Posterior cingulate gyrus (tissue), 11 donors: ENCODE measurements around the gene BMP2K.
"Not testable (repeated sequence)": the region's sequence is repeated elsewhere in the genome, so short reads cannot be mapped to it uniquely, and the experiment has no call there.

Experiments used
- DNase-seq, 10 donors: peaks; one replicate each; pipeline versions ENCODE4 v3.0.0 to v3.0.0-alpha.2; 2020 to 2021; ENCODE audit warnings: mixed read lengths in 3 of 10
- intact Hi-C: fragments of 100-400 bp; cut with DNase I; formaldehyde crosslinking; loops from one replicate; pipeline ENCODE4 v1.15.1; 2023

The BMP2K gene

GRCh38 chr4:78787392-78788006 is 11.3 kb downstream of the BMP2K start:
- DNase-seq, result no peak

GRCh38 chr4:78788007-78788889 is 12.1 kb downstream of the BMP2K start:
- no peak for DNase-seq
- intact Hi-C loops, result no loop called here

More at GRCh38 chr4:78787392-78788006, 11.3 kb downstream of the BMP2K start:
- intact Hi-C loops, result no loop called here

- intact Hi-C loops, DNase-seq: not testable (repeated sequence)
These were observed 19.7 kb downstream of the BMP2K start for GRCh38 chr4:78795594-78796416.

GRCh38 chr4:78796526-78796925 is 20.4 kb downstream of the BMP2K start:
- intact Hi-C loops, result no loop called here
- DNase-seq, result no peak

- intact Hi-C loops, result no loop called here
- no peak for DNase-seq
These were observed 21.7 kb downstream of the BMP2K start for GRCh38 chr4:78797777-78798284.

- no peak for DNase-seq
- intact Hi-C loops, result no loop called here
These were observed 23.7 kb downstream of the BMP2K start for GRCh38 chr4:78799551-78800495.

- intact Hi-C loops, result no loop called here
- DNase-seq, result no peak
These were observed 24.8 kb downstream of the BMP2K start for GRCh38 chr4:78800965-78801364.

GRCh38 chr4:78803983-78804382 is 27.8 kb downstream of the BMP2K start:
- no peak for DNase-seq
- intact Hi-C loops, result no loop called here

- intact Hi-C loops, result no loop called here
These were observed 30.9 kb downstream of the BMP2K start for GRCh38 chr4:78806943-78807460.

GRCh38 chr4:78809295-78809694 is 33.1 kb downstream of the BMP2K start:
- no peak for DNase-seq

More at GRCh38 chr4:78806943-78807460, 30.9 kb downstream of the BMP2K start:
- no peak for DNase-seq

GRCh38 chr4:78809928-78810835 is 34.0 kb downstream of the BMP2K start:
- intact Hi-C loops, result no loop called here
- DNase-seq, result no peak

More at GRCh38 chr4:78809295-78809694, 33.1 kb downstream of the BMP2K start:
- intact Hi-C loops, result no loop called here

GRCh38 chr4:78811034-78811433 is 34.9 kb downstream of the BMP2K start:
- no peak for DNase-seq
- intact Hi-C loops, result no loop called here

- DNase-seq, result no peak
- intact Hi-C loops, result no loop called here
These were observed 42.5 kb downstream of the BMP2K start for GRCh38 chr4:78818530-78819079.

GRCh38 chr4:78824001-78824400 is 47.9 kb downstream of the BMP2K start:
- DNase-seq, result no peak
- intact Hi-C loops, result no loop called here

- intact Hi-C loops, result no loop called here
- DNase-seq, result no peak
These were observed 51.0 kb downstream of the BMP2K start for GRCh38 chr4:78827191-78827590.

GRCh38 chr4:78829296-78829695 is 53.1 kb downstream of the BMP2K start:
- intact Hi-C loops, result no loop called here
- no peak for DNase-seq

- intact Hi-C loops, DNase-seq: not testable (repeated sequence)
These were observed 63.5 kb downstream of the BMP2K start for GRCh38 chr4:78839676-78840075.

- DNase-seq, intact Hi-C loops: not testable (repeated sequence)
These were observed 64.1 kb downstream of the BMP2K start for GRCh38 chr4:78840286-78840685.
